GM12875 (cell line): ENCODE measurements around the gene TMEM184A.

Source experiments
- H3K4me3 ChIP-seq: one replicate; pipeline ENCODE4 v1.5.1; 2011; ENCODE audit warnings: low read depth, low read length, control low read depth
- CTCF ChIP-seq: IDR thresholded peaks from 2 replicates; pipeline ENCODE4 v1.5.1; 2011; ENCODE audit warnings: low read depth, mild to moderate bottlenecking, control low read depth, inconsistent platforms, low read length, moderate library complexity, borderline replicate concordance; ENCODE audit not compliant: insufficient read depth

TMEM184A gene

GRCh38 chr7:1492640-1493039, 63.4 kb downstream of the TMEM184A start:
- no peak overlapping the region for H3K4me3 ChIP-seq
- TF ChIP-seq CTCF: no peak
